ENCODE results near the gene DENND6B. TPM values are rescaled to one million over a fixed set of nuclear protein-coding genes. Genes with fewer than 3 reads are reported as not detected.

The DENND6B gene
- total and polyA plus RNA-seq, 4 donors, result 0.86 to 1.2 (median 1.1) TPM

GRCh38 chr22:50297510-50298265, 29.1 kb downstream of the DENND6B start:
- 38% methylated on average over 20 of the region's 20 CpGs for WGBS
- peak overlapping the region in 2 of 3 donors; percentile 12 to 36 for H3K4me3 ChIP-seq (ENCODE audit: low read depth in 1 of 3, low read length in 3 of 3)
- H3K4me1 ChIP-seq (ENCODE audit: control insufficient read depth in 4 of 4, insufficient read depth in 4 of 4, low read length in 3 of 4), result peaks cover 55 to 93% (median 77%) of the 10 kb centered on the region in 4 donors
- TF ChIP-seq HNF4A (conservative IDR thresholded peaks at IDR 0.05) (peak in 1 of 2 donors; percentile 27), ATF3 (IDR thresholded peaks at IDR 0.05) (no peak)
- no peak overlapping the region for H3K9ac ChIP-seq (ENCODE audit: low read depth in 1 of 2, low read length in 2 of 2)
- peak overlapping the region; percentile 31 to 70 for H3K27ac ChIP-seq (ENCODE audit: low read depth in 1 of 2, low read length in 2 of 2)
- H3K27me3 ChIP-seq (ENCODE audit: control insufficient read depth in 4 of 4, insufficient read depth in 4 of 4, low read length in 3 of 4), result no peaks in the 10 kb centered on the region
- DNase-seq (ENCODE audit: low spot score), result no peak
- no peaks in the 10 kb centered on the region for H3K9me3 ChIP-seq (ENCODE audit: control insufficient read depth in 4 of 4, low read length in 3 of 4)
- H3K36me3 ChIP-seq (ENCODE audit: control insufficient read depth in 4 of 4, insufficient read depth in 3 of 4, low read depth in 1 of 4, low read length in 3 of 4), result no peaks in the 10 kb centered on the region

- no peaks in the 10 kb centered on the region for H3K9me3 ChIP-seq (ENCODE audit: control insufficient read depth in 4 of 4, low read length in 3 of 4)
- DNase-seq (ENCODE audit: low spot score), result no peak
- H3K27me3 ChIP-seq (ENCODE audit: control insufficient read depth in 4 of 4, insufficient read depth in 4 of 4, low read length in 3 of 4), result no peaks in the 10 kb centered on the region
- peak overlapping the region in 2 of 3 donors; percentile 12 to 36 for H3K4me3 ChIP-seq (ENCODE audit: low read depth in 1 of 3, low read length in 3 of 3)
- WGBS, result 32% methylated on average over 29 of the region's 29 CpGs
- H3K36me3 ChIP-seq (ENCODE audit: control insufficient read depth in 4 of 4, insufficient read depth in 3 of 4, low read depth in 1 of 4, low read length in 3 of 4), result peaks cover 0 to 2% (median 0%) of the 10 kb centered on the region in 4 donors
- H3K9ac ChIP-seq (ENCODE audit: low read depth in 1 of 2, low read length in 2 of 2), result no peak overlapping the region
- peak overlapping the region; percentile 16 to 70 for H3K27ac ChIP-seq (ENCODE audit: low read depth in 1 of 2, low read length in 2 of 2)
- peak; percentile 35 to 64 for TF ChIP-seq RXRA (IDR thresholded peaks at IDR 0.05)
- peak; percentile 47 to 79 for TF ChIP-seq EGR1 (IDR thresholded peaks at IDR 0.05; ENCODE audit: low read depth in 2 of 2)
- no peak for TF ChIP-seq JUND (IDR thresholded peaks at IDR 0.05)
- TF ChIP-seq HNF4A (conservative IDR thresholded peaks at IDR 0.05), result peak; percentile 56 to 67
- peak; percentile 24 for TF ChIP-seq HNF4G (IDR thresholded peaks at IDR 0.05)
- TF ChIP-seq YY1 (IDR thresholded peaks at IDR 0.05), result peak; percentile 15
- TF ChIP-seq RAD21 (IDR thresholded peaks at IDR 0.05), result no peak
- TF ChIP-seq GABPA (IDR thresholded peaks at IDR 0.05 in 1 of 2, conservative IDR thresholded peaks at IDR 0.05 in 1 of 2), result no peak
- TF ChIP-seq MAX (IDR thresholded peaks at IDR 0.05), result no peak
- no peak for TF ChIP-seq ZBTB33 (IDR thresholded peaks at IDR 0.05)
- H3K4me1 ChIP-seq (ENCODE audit: control insufficient read depth in 4 of 4, insufficient read depth in 4 of 4, low read length in 3 of 4), result peaks cover 54 to 90% (median 74%) of the 10 kb centered on the region in 4 donors
Measured at GRCh38 chr22:50296658-50297490, 29.9 kb downstream of the DENND6B start.

GRCh38 chr22:50294319-50294656, 32.5 kb downstream of the DENND6B start:
- Histone ChIP-seq H3K9me3 (ENCODE audit: control insufficient read depth in 4 of 4, low read length in 3 of 4) (no peaks in the 10 kb centered on the region), H3K36me3 (ENCODE audit: control insufficient read depth in 4 of 4, insufficient read depth in 3 of 4, low read depth in 1 of 4, low read length in 3 of 4) (peaks cover 3 to 12% (median 7%) of the 10 kb centered on the region in 4 donors), H3K27ac (ENCODE audit: low read depth in 1 of 2, low read length in 2 of 2) (peak overlapping the region; percentile 73 to 82), H3K4me3 (ENCODE audit: low read depth in 1 of 3, low read length in 3 of 3) (peak overlapping the region in 1 of 3 donors; percentile 43), H3K9ac (ENCODE audit: low read depth in 1 of 2, low read length in 2 of 2) (peak overlapping the region in 1 of 2 donors; percentile 67), H3K4me1 (ENCODE audit: control insufficient read depth in 4 of 4, insufficient read depth in 4 of 4, low read length in 3 of 4) (peaks cover 41 to 76% (median 62%) of the 10 kb centered on the region in 4 donors), H3K27me3 (ENCODE audit: control insufficient read depth in 4 of 4, insufficient read depth in 4 of 4, low read length in 3 of 4) (no peaks in the 10 kb centered on the region)
- no peak for DNase-seq (ENCODE audit: low spot score)
- WGBS, result 22% methylated on average over 5 of the region's 5 CpGs
- no peak for TF ChIP-seq ATF3 (IDR thresholded peaks at IDR 0.05)
- no peak for TF ChIP-seq YY1 (IDR thresholded peaks at IDR 0.05)
- TF ChIP-seq MAX (IDR thresholded peaks at IDR 0.05), result no peak
- TF ChIP-seq REST (IDR thresholded peaks at IDR 0.05), result no peak
- no peak for TF ChIP-seq CTCF (IDR thresholded peaks at IDR 0.05; ENCODE audit: low read depth, low read length, missing input control)
- TF ChIP-seq NR2F2 (IDR thresholded peaks at IDR 0.05), result no peak
- TF ChIP-seq JUND (IDR thresholded peaks at IDR 0.05), result no peak
- TF ChIP-seq FOXA1 (IDR thresholded peaks at IDR 0.05), result no peak
- TF ChIP-seq HNF4A (conservative IDR thresholded peaks at IDR 0.05), result no peak
- no peak for TF ChIP-seq EGR1 (IDR thresholded peaks at IDR 0.05; ENCODE audit: low read depth in 2 of 2)
- TF ChIP-seq RXRA (IDR thresholded peaks at IDR 0.05), result no peak
- no peak for TF ChIP-seq RAD21 (IDR thresholded peaks at IDR 0.05)

All from liver (tissue), 9 donors.